OCI-LY3 (cell line): ENCODE data around the gene CETN3.

Source experiments
- H2AFZ ChIP-seq: fragments of 200-600, 300-600 bp; shearing (Covaris generic); 2 replicates; pipeline ENCODE4 v1.6.0; 2014; ENCODE audit warnings: antibody characterized with exemption, low read depth, low read length
- H3K27ac ChIP-seq: fragments of 200-600, 300-600 bp; sonication (generic); 2 replicates; pipeline ENCODE4 v1.5.1; 2014; ENCODE audit warnings: mild to moderate bottlenecking, low read length, moderate library complexity, mixed read lengths
- H3K27me3 ChIP-seq: fragments of 200-600, 300-600 bp; sonication (generic); 2 replicates; pipeline ENCODE4 v1.6.1; 2014; ENCODE audit warnings: low read depth, low read length, mixed read lengths
- H3K36me3 ChIP-seq: fragments of 200-600, 300-600 bp; sonication (generic); replicated peaks from 2 replicates; pipeline ENCODE3; 2014; ENCODE audit warnings: low read depth, low read length, mixed read lengths
- H3K4me1 ChIP-seq: fragments of 300-600, 200-600 bp; sonication (generic); 2 replicates; pipeline ENCODE4 v1.6.1; 2014; ENCODE audit warnings: low read length, mixed read lengths
- H3K4me2 ChIP-seq: fragments of 200-600, 300-600 bp; sonication (generic); 2 replicates; pipeline ENCODE4 v1.6.1; 2014; ENCODE audit warnings: low read length, mixed read lengths
- H3K4me3 ChIP-seq: fragments of 300-600, 200-600 bp; sonication (generic); 2 replicates; pipeline ENCODE4 v1.5.1; 2014; ENCODE audit warnings: antibody characterized with exemption, mild to moderate bottlenecking, low read length, moderate library complexity
- H3K79me2 ChIP-seq: fragments of 300-600, 200-600 bp; shearing (Covaris generic); 2 replicates; pipeline ENCODE4 v1.6.1; 2014; ENCODE audit warnings: mild to moderate bottlenecking, low read length, mixed read lengths
- H3K9ac ChIP-seq: fragments of 300-600, 200-600 bp; shearing (Covaris generic); 2 replicates; pipeline ENCODE4 v1.6.0; 2014; ENCODE audit warnings: mild to moderate bottlenecking, low read length, moderate library complexity
- H3K9me3 ChIP-seq: fragments of 200-600, 300-600 bp; shearing (Covaris generic); 2 replicates; pipeline ENCODE4 v1.6.1; 2014; ENCODE audit warnings: low read length, mixed read lengths; ENCODE audit not compliant: insufficient read depth
- H4K20me1 ChIP-seq: fragments of 200-600, 300-600 bp; sonication (generic); 2 replicates; pipeline ENCODE4 v1.6.1; 2016; ENCODE audit warnings: low read length, mixed read lengths; ENCODE audit not compliant: insufficient read depth
- CTCF ChIP-seq: fragments of 200-600, 300-600 bp; sonication (generic); IDR thresholded peaks from 2 replicates; pipeline ENCODE4 v1.5.1; 2014; ENCODE audit warnings: antibody characterized with exemption, low read length, low read depth
- EZH2phosphoT487 ChIP-seq: fragments of 200-600 bp; shearing (Covaris generic); IDR thresholded peaks from 2 replicates; pipeline ENCODE4 v1.6.1; 2018; ENCODE audit warnings: antibody characterized with exemption, mixed run types, low read depth

The CETN3 gene

GRCh38 chr5:90409318-90410177, at the start of gene CETN3:
Gene CETN3, minus strand, starts transcription at chr5:90409756. Its CDS starts 95 bp downstream, at chr5:90409661.
- Histone ChIP-seq H3K4me1 (peaks cover 13% of the 10 kb centered on the region; the same call in 1 of the 2 replicates), H3K27ac (peak within 1 kb of the TSS; percentile 75), H3K27me3 (no peaks in the 10 kb centered on the region), H3K9ac (peak within 1 kb of the TSS; percentile 97), H3K36me3 (peaks cover 3% of the 10 kb centered on the region), H3K79me2 (peaks cover 17% of the 10 kb centered on the region), H3K4me3 (peak within 1 kb of the TSS; percentile 97), H3K9me3 (no peaks in the 10 kb centered on the region), H4K20me1 (no peaks in the 10 kb centered on the region), H2AFZ (peak within 1 kb of the TSS; percentile 92), H3K4me2 (peak within 1 kb of the TSS; percentile 95)
- TF ChIP-seq CTCF (0 out of 2 replicates have a peak, but pooled peaks have one; percentile 4), EZH2phosphoT487 (no peak)

- TF ChIP-seq EZH2phosphoT487: no peak
- TF ChIP-seq CTCF: no peak
Observed at GRCh38 chr5:90446961-90447360, 37.4 kb upstream of the CETN3 start.

GRCh38 chr5:90440644-90441043, 31.1 kb upstream of the CETN3 start:
- Histone ChIP-seq H3K4me2 (peak overlapping the region; percentile 80; the same call in 1 of the 2 replicates), H3K4me1 (peaks cover 10% of the 10 kb centered on the region), H2AFZ (peak overlapping the region; percentile 72; the same call in 1 of the 2 replicates), H3K4me3 (no peak overlapping the region; the same call in 1 of the 2 replicates), H4K20me1 (no peaks in the 10 kb centered on the region), H3K36me3 (no peaks in the 10 kb centered on the region), H3K9ac (no peak overlapping the region), H3K27ac (no peak overlapping the region), H3K9me3 (no peaks in the 10 kb centered on the region), H3K27me3 (peaks cover 14% of the 10 kb centered on the region; the same call in 1 of the 2 replicates), H3K79me2 (no peaks in the 10 kb centered on the region)
- TF ChIP-seq EZH2phosphoT487 (no peak), CTCF (no peak)

More at GRCh38 chr5:90446961-90447360, 37.4 kb upstream of the CETN3 start:
- no peaks in the 10 kb centered on the region for H3K79me2 ChIP-seq
- H3K4me3 ChIP-seq: no peak overlapping the region
- H3K9ac ChIP-seq: no peak overlapping the region
- no peaks in the 10 kb centered on the region for H3K36me3 ChIP-seq
- H2AFZ ChIP-seq: no peak overlapping the region
- H3K27me3 ChIP-seq: no peaks in the 10 kb centered on the region
- no peaks in the 10 kb centered on the region for H3K9me3 ChIP-seq
- no peaks in the 10 kb centered on the region for H4K20me1 ChIP-seq
- no peaks in the 10 kb centered on the region for H3K4me1 ChIP-seq
- H3K27ac ChIP-seq: no peak overlapping the region
- no peak overlapping the region for H3K4me2 ChIP-seq

GRCh38 chr5:90438100-90438499, 28.5 kb upstream of the CETN3 start:
- Histone ChIP-seq H3K4me1 (peaks cover 27% of the 10 kb centered on the region), H3K9ac (no peak overlapping the region), H3K36me3 (no peaks in the 10 kb centered on the region), H3K9me3 (no peaks in the 10 kb centered on the region), H3K27ac (no peak overlapping the region), H2AFZ (no peak overlapping the region), H3K4me3 (no peak overlapping the region), H3K4me2 (no peak overlapping the region), H3K79me2 (no peaks in the 10 kb centered on the region), H4K20me1 (no peaks in the 10 kb centered on the region), H3K27me3 (peaks cover 14% of the 10 kb centered on the region; the same call in 1 of the 2 replicates)
- TF ChIP-seq CTCF: no peak
- no peak for TF ChIP-seq EZH2phosphoT487
